Right atrium auricular region (tissue), 2 donors: ENCODE results near the gene C16orf78. TPM values are rescaled to one million over a fixed set of nuclear protein-coding genes. Genes with fewer than 3 reads are reported as not detected.

ENCODE experiments used
- DNase-seq: peaks from one replicate; pipeline ENCODE4 v3.0.0-alpha.2; 2019; ENCODE audit warnings: low spot score
- H3K27ac ChIP-seq, 2 donors: fragments of 200-600 bp; sonication (generic); 1 replicate in 1 of 2; 2 replicates in 1 of 2; pipeline ENCODE4 v1.5.1; 2016 to 2019
- H3K27me3 ChIP-seq, 2 donors: fragments of 200-600 bp; sonication (generic); one replicate each; pipeline versions ENCODE4 v1.5.1 to v1.6.0; 2017 to 2019
- H3K36me3 ChIP-seq: fragments of 200-600 bp; sonication (generic); one replicate; pipeline ENCODE4 v1.5.1; 2016
- H3K4me1 ChIP-seq, 2 donors: fragments of 200-600 bp; sonication (generic); one replicate each; pipeline versions ENCODE4 v1.5.1 to v1.6.0; 2017 to 2019
- H3K4me3 ChIP-seq, 2 donors: fragments of 200-600 bp; sonication (generic); 1 replicate in 1 of 2; 2 replicates in 1 of 2; pipeline ENCODE4 v1.5.1; 2017 to 2019; ENCODE audit warnings: mild to moderate bottlenecking in 1 of 2, moderate library complexity in 1 of 2
- H3K9me3 ChIP-seq, 2 donors: fragments of 200-600 bp; sonication (generic); one replicate each; pipeline ENCODE4 v1.5.1; 2019
- total RNA-seq, 2 donors: library from RNA; depleted of rRNA; stranded (reverse); fragments of >200 nt; gene quantifications; one replicate each; pipeline ENCODE4 v1.1.0, GENCODE V29; 2016
- TF ChIP-seq, protein P1 (sequence below), 2 donors: fragments of 200-600 bp; sonication (generic); IDR thresholded peaks; one replicate each; pipeline ENCODE4 v1.5.1; 2019; ENCODE audit warnings: antibody characterized with exemption in 2 of 2

Gene C16orf78
- total RNA-seq, 2 donors from 2014 or later = not detected

DNA sequence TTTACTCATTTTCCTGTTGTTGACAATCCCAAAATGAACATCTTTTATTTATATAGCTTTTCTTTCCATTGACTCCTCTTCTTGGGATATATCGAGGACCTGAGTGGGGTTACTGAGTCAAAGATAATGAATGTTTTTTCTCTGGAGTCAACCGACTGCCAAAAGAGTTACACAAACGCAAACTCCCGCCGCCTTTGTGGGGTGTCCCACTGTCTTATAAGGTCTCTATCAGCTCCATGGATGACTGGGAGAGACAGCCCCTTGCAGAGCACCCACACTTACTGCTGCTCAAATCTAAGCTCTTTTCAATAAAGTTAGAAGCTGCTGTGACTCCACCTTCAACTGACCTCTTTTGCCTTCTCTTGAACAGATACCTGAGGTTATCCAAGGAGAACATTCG lies 25.2 kb downstream of the C16orf78 start:
- Histone ChIP-seq H3K4me1 (no peaks in the 10 kb centered on the region), H3K4me3 (no peak overlapping the region)
- no peak for DNase-seq

DNA sequence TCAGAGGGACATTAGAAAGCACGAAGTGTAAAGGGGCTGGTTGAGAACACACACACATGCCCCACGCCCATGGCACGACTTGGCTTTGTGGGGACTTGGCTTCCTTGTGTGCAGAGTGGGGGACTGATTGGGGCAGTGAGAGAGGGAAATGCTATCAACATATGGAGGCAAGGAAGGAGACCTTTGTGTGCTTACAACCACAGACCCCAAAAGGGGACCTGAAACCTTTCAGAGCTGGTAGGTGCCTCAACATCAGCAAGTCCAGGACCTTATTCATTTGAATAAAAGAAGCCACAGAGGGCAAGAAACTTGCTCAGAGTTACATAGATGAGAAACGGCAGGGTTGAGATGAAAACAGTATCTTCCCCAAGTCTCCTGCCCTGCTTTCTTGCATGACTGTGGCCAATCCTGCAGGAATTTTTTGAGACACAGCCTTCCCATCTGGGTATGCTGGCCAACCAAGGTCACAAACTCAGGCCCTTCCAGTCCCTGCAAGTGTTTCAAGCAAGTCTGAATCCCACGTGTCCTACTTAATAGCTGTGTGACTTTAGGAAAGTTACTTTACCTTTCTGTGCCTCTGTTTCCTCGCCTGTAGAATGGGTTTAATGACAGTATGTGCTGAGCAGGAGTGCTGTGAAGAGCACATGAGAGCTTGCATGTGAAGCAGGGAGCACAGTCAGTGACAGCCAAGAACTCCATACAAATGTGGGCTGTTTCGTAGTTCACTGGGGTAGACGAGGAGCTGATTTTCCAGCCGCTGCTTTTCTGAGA lies 26.2 kb downstream of the C16orf78 start:
- Histone ChIP-seq H3K36me3 (no peaks in the 10 kb centered on the region), H3K4me1 (no peaks in the 10 kb centered on the region), H3K27ac (no peak overlapping the region), H3K27me3 (no peaks in the 10 kb centered on the region), H3K4me3 (no peak overlapping the region), H3K9me3 (peaks cover 0 to 9% of the 10 kb centered on the region in 2 donors)
- DNase-seq = no peak
- TF ChIP-seq, protein P1, sequence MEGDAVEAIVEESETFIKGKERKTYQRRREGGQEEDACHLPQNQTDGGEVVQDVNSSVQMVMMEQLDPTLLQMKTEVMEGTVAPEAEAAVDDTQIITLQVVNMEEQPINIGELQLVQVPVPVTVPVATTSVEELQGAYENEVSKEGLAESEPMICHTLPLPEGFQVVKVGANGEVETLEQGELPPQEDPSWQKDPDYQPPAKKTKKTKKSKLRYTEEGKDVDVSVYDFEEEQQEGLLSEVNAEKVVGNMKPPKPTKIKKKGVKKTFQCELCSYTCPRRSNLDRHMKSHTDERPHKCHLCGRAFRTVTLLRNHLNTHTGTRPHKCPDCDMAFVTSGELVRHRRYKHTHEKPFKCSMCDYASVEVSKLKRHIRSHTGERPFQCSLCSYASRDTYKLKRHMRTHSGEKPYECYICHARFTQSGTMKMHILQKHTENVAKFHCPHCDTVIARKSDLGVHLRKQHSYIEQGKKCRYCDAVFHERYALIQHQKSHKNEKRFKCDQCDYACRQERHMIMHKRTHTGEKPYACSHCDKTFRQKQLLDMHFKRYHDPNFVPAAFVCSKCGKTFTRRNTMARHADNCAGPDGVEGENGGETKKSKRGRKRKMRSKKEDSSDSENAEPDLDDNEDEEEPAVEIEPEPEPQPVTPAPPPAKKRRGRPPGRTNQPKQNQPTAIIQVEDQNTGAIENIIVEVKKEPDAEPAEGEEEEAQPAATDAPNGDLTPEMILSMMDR (IDR thresholded peaks at IDR 0.05) = no peak

More for the DNA sequence above, 25.2 kb downstream of the C16orf78 start:
- TF ChIP-seq, protein P1 (IDR thresholded peaks at IDR 0.05) = no peak
- Histone ChIP-seq H3K27me3 (no peaks in the 10 kb centered on the region), H3K36me3 (no peaks in the 10 kb centered on the region), H3K9me3 (peaks cover 0 to 9% of the 10 kb centered on the region in 2 donors), H3K27ac (no peak overlapping the region)

DNA sequence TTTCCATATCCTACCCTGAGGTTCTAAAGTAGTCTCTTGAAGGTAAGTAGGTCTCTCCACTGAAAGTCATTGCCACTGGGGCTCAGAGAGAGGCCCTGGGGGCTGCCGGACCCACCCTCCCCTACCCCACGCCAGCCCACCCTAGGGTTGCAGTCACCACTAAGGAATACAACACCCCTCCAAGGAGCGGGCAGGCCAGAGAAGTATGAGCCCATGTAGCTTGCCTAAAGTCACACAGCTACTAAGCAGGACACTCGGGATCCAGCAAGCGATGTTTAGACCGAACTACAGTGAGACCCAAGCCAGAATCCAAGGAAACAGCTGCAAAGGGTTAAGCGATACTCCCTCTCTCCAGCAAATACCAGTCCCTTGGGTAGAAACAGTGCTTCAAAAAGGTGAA lies 27.0 kb downstream of the C16orf78 start:
- no peaks in the 10 kb centered on the region for H3K27me3 ChIP-seq
- no peak overlapping the region for H3K4me3 ChIP-seq
- TF ChIP-seq, protein P1 (IDR thresholded peaks at IDR 0.05) = no peak
- no peak for DNase-seq
- H3K27ac ChIP-seq = no peak overlapping the region
- no peaks in the 10 kb centered on the region for H3K4me1 ChIP-seq
- peaks cover 0 to 9% of the 10 kb centered on the region in 2 donors for H3K9me3 ChIP-seq
- H3K36me3 ChIP-seq = no peaks in the 10 kb centered on the region

DNA sequence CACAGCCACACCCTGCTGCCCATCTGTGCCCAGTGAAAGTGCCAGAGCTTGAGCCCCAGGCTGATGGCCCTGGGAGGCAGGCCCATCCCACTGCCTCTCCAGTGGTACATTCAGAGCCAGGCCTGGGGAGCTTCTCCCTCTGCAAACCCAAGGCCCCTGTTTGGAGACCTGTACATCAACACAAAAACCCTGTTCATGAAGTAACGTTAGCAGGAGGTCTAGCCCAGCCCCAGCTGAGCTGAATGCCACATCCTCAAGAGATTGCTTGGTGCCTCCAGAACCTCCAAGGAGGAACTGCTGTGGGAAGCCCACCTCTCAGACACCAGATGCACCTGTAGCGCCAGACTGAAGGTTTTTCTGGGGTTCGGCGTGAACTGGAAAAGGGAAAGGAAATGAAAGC lies 31.5 kb downstream of the C16orf78 start:
- H3K27ac ChIP-seq = no peak overlapping the region
- peaks cover 0 to 9% of the 10 kb centered on the region in 2 donors for H3K9me3 ChIP-seq
- no peaks in the 10 kb centered on the region for H3K36me3 ChIP-seq
- H3K27me3 ChIP-seq = no peaks in the 10 kb centered on the region
- no peaks in the 10 kb centered on the region for H3K4me1 ChIP-seq
- DNase-seq = no peak
- no peak overlapping the region for H3K4me3 ChIP-seq
- TF ChIP-seq, protein P1 (IDR thresholded peaks at IDR 0.05) = no peak

DNA sequence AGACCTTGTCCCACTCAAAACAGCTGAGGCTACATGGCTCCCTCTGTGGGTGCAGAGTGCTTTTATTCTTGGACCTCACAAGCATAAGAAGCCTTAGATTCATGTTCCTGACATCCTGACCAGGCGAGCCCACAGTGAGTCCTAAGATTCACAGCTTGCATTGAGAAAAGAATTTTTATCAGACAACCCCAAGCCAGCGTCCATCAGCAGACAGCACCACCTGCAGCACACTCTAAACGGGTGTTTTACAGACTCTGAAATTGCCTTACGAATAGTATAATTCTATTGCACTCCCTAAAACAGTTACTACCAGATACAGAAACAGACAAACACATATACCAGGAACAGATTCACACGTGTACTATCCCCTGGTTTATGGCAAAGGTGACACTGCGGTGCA lies 31.9 kb downstream of the C16orf78 start:
- H3K27me3 ChIP-seq = no peaks in the 10 kb centered on the region
- TF ChIP-seq, protein P1 (IDR thresholded peaks at IDR 0.05) = no peak
- no peaks in the 10 kb centered on the region for H3K4me1 ChIP-seq
- no peak overlapping the region for H3K4me3 ChIP-seq
- no peak overlapping the region for H3K27ac ChIP-seq
- no peak for DNase-seq
- no peaks in the 10 kb centered on the region for H3K36me3 ChIP-seq
- H3K9me3 ChIP-seq = peaks cover 0 to 9% of the 10 kb centered on the region in 2 donors
